Panc1 (cell line): ENCODE results near the gene CMPK1. TPM values are rescaled to one million over a fixed set of nuclear protein-coding genes. Genes with fewer than 3 reads are reported as not detected.

Source experiments
- ATAC-seq: fragments of 200-7000 bp; cut with Tn5 transposase; 2 replicates; pipeline ENCODE4 v1.9.1; 2020; ENCODE audit warnings: mild to moderate bottlenecking, moderate library complexity
- BruUV-seq: library from RNA; stranded (reverse); fragments of 400-500 nt; replicated peaks from 2 replicates; lab custom pipeline; 2021; lab: Mats Ljungman, UMichigan
- CTCF ChIA-PET: fragments of 300-600 bp; sonication (Branson Sonifier 250); formaldehyde crosslinking; loops from one replicate; lab custom pipeline; 2022; ENCODE audit warnings: antibody characterized with exemption; lab: Charles Lee
- POLR2A ChIA-PET: fragments of 300-600 bp; sonication (Branson Sonifier 250); formaldehyde crosslinking; loops from one replicate; lab custom pipeline; 2022; ENCODE audit warnings: antibody characterized with exemption; lab: Charles Lee
- DNase-seq: peaks from one replicate; pipeline ENCODE4 v3.0.0-alpha.2; 2010; ENCODE audit warnings: low read depth, low spot score
- H3K27ac ChIP-seq: 2 replicates; pipeline ENCODE4 v1.5.1; 2011; ENCODE audit warnings: mild to moderate bottlenecking, low read length, inconsistent platforms
- H3K27me3 ChIP-seq: fragments of 200-500 bp; sonication (Bioruptor generic); 2 replicates; pipeline ENCODE4 v1.6.0; 2014; ENCODE audit warnings: low read length, inconsistent platforms; ENCODE audit not compliant: control insufficient read depth, insufficient read depth
- H3K36me3 ChIP-seq: fragments of 200-500 bp; sonication (Bioruptor generic); 2 replicates; pipeline ENCODE4 v1.5.1; 2014; ENCODE audit warnings: inconsistent platforms, mild to moderate bottlenecking, low read length, moderate library complexity; ENCODE audit not compliant: control insufficient read depth, insufficient read depth
- H3K4me1 ChIP-seq: 2 replicates; pipeline ENCODE4 v1.5.1; 2011; ENCODE audit warnings: inconsistent platforms, mild to moderate bottlenecking, low read length, moderate library complexity; ENCODE audit not compliant: control insufficient read depth, insufficient read depth
- H3K4me3 ChIP-seq, 2 experiments: 2 replicates each; pipeline ENCODE4 v1.5.1; 2011 to 2012; ENCODE audit warnings: low read depth in 2 of 2, low read length in 2 of 2, mild to moderate bottlenecking in 2 of 2, inconsistent platforms in 1 of 2, moderate library complexity in 1 of 2
- H3K9me3 ChIP-seq: fragments of 200-500 bp; sonication (Bioruptor generic); 2 replicates; pipeline ENCODE4 v1.5.1; 2014; ENCODE audit warnings: low read depth, mild to moderate bottlenecking, inconsistent platforms, low read length, moderate library complexity; ENCODE audit not compliant: control insufficient read depth, insufficient read depth
- CTCF ChIP-seq: fragments of 450-650 bp; IDR thresholded peaks from 2 replicates; pipeline ENCODE4 v1.5.1; 2017; ENCODE audit warnings: mild to moderate bottlenecking
- POLR2AphosphoS5 ChIP-seq: IDR thresholded peaks from 2 replicates; pipeline ENCODE4 v1.6.1; 2012; ENCODE audit warnings: mild to moderate bottlenecking, low read depth, low read length, moderate library complexity
- REST ChIP-seq, 2 experiments: IDR thresholded peaks; 2 replicates each; pipeline ENCODE4 v1.6.1; 2011 to 2012; ENCODE audit warnings: low read depth in 2 of 2, control low read depth in 1 of 2, low read length in 1 of 2, mild to moderate bottlenecking in 1 of 2, moderate library complexity in 1 of 2; ENCODE audit not compliant: insufficient read depth in 1 of 2
- SIN3A ChIP-seq: IDR thresholded peaks from 2 replicates; pipeline ENCODE4 v1.6.1; 2012; ENCODE audit warnings: low read depth, mild to moderate bottlenecking, low read length, moderate library complexity, borderline replicate concordance; ENCODE audit not compliant: insufficient read depth
- TCF7L2 ChIP-seq: IDR thresholded peaks from 2 replicates; pipeline ENCODE4 v1.6.1; 2011; ENCODE audit warnings: mild to moderate bottlenecking, low read depth, low read length, inconsistent platforms
- in situ Hi-C: cut with HindIII; loops from 2 replicates; pipeline ENCODE4 v1.10.0; 2016; ENCODE audit warnings: low sequenced_read_pairs, low pct_unique_long_range_greater_than_20kb
- intact Hi-C: fragments of 100-400 bp; cut with micrococcal nuclease; formaldehyde crosslinking; loops from one replicate; pipeline ENCODE4 v1.10.0; 2022; ENCODE audit not compliant: unreplicated experiment
- total RNA-seq: library from RNA; stranded (reverse); gene quantifications from one replicate; pipeline ENCODE4 v1.2.1, GENCODE V29; 2021; ENCODE audit not compliant: unreplicated experiment

Gene CMPK1
- total RNA-seq, 1 experiment from 2014 or later, result 85.1 TPM

- H3K27me3 ChIP-seq, result no peaks in the 10 kb centered on the region
- BruUV-seq, result no TSS peak
- no peaks in the 10 kb centered on the region for H3K9me3 ChIP-seq
- DNase-seq (no peak), ATAC-seq (no peak)
- in situ Hi-C loops, result no loop called here
- H3K27ac ChIP-seq, result no peak overlapping the region
- peaks cover 26% of the 10 kb centered on the region for H3K36me3 ChIP-seq
- ChIA-PET CTCF (interaction anchor here (0.6 kb wide), 1 partner anchor 47 kb away, joined by 3 read pairs; no protein-coding TSS in a partner anchor), POLR2A (no interaction called here)
- intact Hi-C loops, result no loop called here
- H3K4me1 ChIP-seq, result no peaks in the 10 kb centered on the region
- H3K4me3 ChIP-seq, result no peak overlapping the region
- TF ChIP-seq POLR2AphosphoS5 (no peak), TCF7L2 (no peak)
These were observed 24.2 kb upstream of the CMPK1 start for GRCh38 chr1:47309427-47309826.

- Histone ChIP-seq H3K9me3 (no peaks in the 10 kb centered on the region), H3K36me3 (peaks cover 18% of the 10 kb centered on the region), H3K4me3 (peak within 1 kb of the TSS; percentile 93 to 100), H3K27me3 (no peaks in the 10 kb centered on the region), H3K4me1 (no peaks in the 10 kb centered on the region), H3K27ac (peak within 1 kb of the TSS; percentile 97)
- TF ChIP-seq POLR2AphosphoS5 (peak; percentile 91), TCF7L2 (peak; percentile 89), SIN3A (peak; percentile 93), CTCF (no peak), REST (IDR thresholded peaks at IDR 0.05; ENCODE audit: insufficient read depth in 1 of 2, low read depth in 2 of 2, low read length in 1 of 2) (no peak)
- ChIA-PET CTCF (interaction anchor here (0.7 to 0.9 kb wide), 3 partner anchors 104 to 160 kb away, joined by 3 to 4 read pairs (median 3); no protein-coding TSS in a partner anchor), POLR2A (interaction anchor here (0.5 to 1.6 kb wide), 8 partner anchors 10 to 409 kb away, joined by 3 to 10 read pairs (median 4); partner anchors contain the start of gene CMPK1)
- DNase-seq (peak; percentile 98), ATAC-seq (peak; percentile 98)
- intact Hi-C loops (no loop called here), in situ Hi-C loops (no loop called here)
- BruUV-seq, result no TSS peak
These were observed 19.5 kb upstream of the CMPK1 start, which contains the start of gene STIL for GRCh38 chr1:47313915-47314664. Gene STIL, minus strand, starts transcription at chr1:47314147. Its CDS starts 3,828 bp downstream, at chr1:47310319.

- Histone ChIP-seq H3K36me3 (peaks cover 5% of the 10 kb centered on the region; the same call in 1 of the 2 replicates), H3K4me1 (no peaks in the 10 kb centered on the region), H3K27me3 (no peaks in the 10 kb centered on the region), H3K9me3 (no peaks in the 10 kb centered on the region), H3K27ac (no peak overlapping the region), H3K4me3 (no peak overlapping the region)
- ChIA-PET POLR2A (interaction anchor here (1.0 kb wide), 1 partner anchor 16 kb away, joined by 3 read pairs; the partner anchor contains the start of gene CMPK1), CTCF (no interaction called here)
- intact Hi-C loops (no loop called here), in situ Hi-C loops (no loop called here)
- no peak for ATAC-seq
- DNase-seq, result no peak
- TF ChIP-seq TCF7L2 (no peak), CTCF (no peak), POLR2AphosphoS5 (no peak), SIN3A (no peak), REST (IDR thresholded peaks at IDR 0.05; ENCODE audit: insufficient read depth in 1 of 2, low read depth in 2 of 2, low read length in 1 of 2) (no peak)
- no TSS peak for BruUV-seq
These were observed 15.7 kb upstream of the CMPK1 start for GRCh38 chr1:47317841-47318240.
